ENCODE data around the gene DGKH. TPM values are rescaled to one million over a fixed set of nuclear protein-coding genes. Genes with fewer than 3 reads are reported as not detected.
"Not testable (repeated sequence)": the region's sequence is repeated elsewhere in the genome, so short reads cannot be mapped to it uniquely, and the experiment has no call there.

DGKH gene
- total and polyA plus RNA-seq, 8 donors = 9.8 to 17.1 (median 12.0) TPM

DNA sequence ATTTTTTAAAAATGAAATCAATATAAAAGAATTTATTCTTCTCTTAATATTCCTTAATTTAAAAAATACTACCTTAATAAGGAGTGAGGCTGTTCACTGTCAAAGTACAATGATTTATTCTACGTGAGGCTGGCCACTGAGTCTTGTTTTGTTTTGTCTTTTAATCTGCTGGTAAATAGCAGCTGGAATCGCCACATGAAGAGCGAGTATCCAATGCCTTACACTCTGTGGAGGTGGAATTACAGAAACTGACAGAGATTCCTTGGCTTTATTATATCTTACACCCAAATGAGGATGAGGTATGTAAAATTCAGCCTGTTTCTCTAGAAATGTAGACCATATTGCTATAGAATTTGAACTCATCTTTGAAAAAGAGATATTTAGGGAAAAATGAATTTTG lies 170.6 kb downstream of the DGKH start:
- DNase-seq = no peak
- no peaks in the 10 kb centered on the region for H3K27me3 ChIP-seq

DNA sequence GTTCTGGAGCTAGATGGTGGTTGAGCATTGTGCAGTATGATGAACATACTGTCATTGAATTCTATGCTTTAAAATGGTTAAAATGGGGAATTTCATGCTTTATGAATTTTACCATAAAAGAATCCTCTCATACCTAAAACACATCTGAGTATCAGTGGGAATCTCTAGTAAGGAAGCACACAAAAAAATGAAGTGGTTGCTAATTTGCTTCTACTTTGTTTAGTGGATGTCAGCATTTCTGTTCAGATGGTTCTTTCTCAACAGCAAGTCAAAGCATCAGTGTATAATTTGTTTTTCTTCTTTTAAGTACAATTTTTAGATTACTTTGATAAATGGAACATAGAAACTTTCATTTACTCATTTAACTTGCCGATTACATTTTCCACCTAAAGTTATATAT lies 171.4 kb downstream of the DGKH start:
- intact Hi-C loops (cut with DNase I) = no loop called here
- H3K27ac ChIP-seq = no peak overlapping the region
- no peaks in the 10 kb centered on the region for H3K4me1 ChIP-seq
- H3K27me3 ChIP-seq = no peaks in the 10 kb centered on the region
- ATAC-seq = no peak
- H3K36me3 ChIP-seq = peaks cover 0 to 55% of the 10 kb centered on the region in 2 donors
- TF ChIP-seq CTCF (IDR thresholded peaks at IDR 0.05) = no peak
- DNase-seq = no peak
- H3K9me3 ChIP-seq = no peaks in the 10 kb centered on the region
- H3K4me3 ChIP-seq = no peak overlapping the region

More for the DNA sequence above, 170.6 kb downstream of the DGKH start:
- peaks cover 0 to 53% of the 10 kb centered on the region in 2 donors for H3K36me3 ChIP-seq
- H3K4me3 ChIP-seq = no peak overlapping the region
- TF ChIP-seq CTCF (IDR thresholded peaks at IDR 0.05) = no peak
- H3K27ac ChIP-seq = no peak overlapping the region
- intact Hi-C loops (cut with DNase I) = no loop called here
- no peak for ATAC-seq
- no peaks in the 10 kb centered on the region for H3K4me1 ChIP-seq
- no peaks in the 10 kb centered on the region for H3K9me3 ChIP-seq

DNA sequence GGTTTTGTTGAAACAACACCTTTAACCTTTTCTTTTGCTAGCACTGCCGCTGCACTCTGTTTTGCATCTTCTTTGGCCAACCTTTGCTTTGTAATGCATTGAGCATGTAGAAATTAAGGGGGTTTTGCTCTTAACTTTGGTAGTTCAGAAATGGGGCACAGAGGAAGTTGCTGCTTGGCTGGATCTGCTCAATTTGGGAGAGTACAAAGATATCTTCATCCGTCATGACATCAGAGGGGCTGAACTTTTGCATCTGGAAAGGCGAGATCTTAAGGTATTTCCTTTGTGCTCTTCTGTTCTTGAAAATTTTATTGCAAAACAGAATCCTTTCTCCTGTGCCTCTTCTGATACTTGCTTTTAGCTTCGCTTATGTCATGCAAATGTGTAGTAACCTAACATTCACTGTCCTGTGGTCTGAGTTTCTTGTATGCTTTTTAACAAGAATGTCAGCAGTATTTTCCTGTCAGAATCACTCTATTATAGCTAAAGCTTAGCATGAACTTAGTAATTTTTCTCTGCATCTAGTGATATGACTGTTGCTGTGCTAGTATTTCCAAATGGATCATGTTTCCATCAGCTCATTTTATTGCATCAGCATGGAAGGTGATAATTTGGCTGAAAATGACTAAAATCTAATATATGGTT lies 172.8 kb downstream of the DGKH start:
- ATAC-seq = no peak
- TF ChIP-seq CTCF (IDR thresholded peaks at IDR 0.05) = no peak
- no peak overlapping the region for H3K27ac ChIP-seq
- intact Hi-C loops (cut with DNase I) = no loop called here
- H3K9me3 ChIP-seq = no peaks in the 10 kb centered on the region
- DNase-seq = peak in 2 of 4 donors; percentile 89 to 91
- peaks cover 0 to 57% of the 10 kb centered on the region in 2 donors for H3K36me3 ChIP-seq
- no peak overlapping the region for H3K4me3 ChIP-seq
- no peaks in the 10 kb centered on the region for H3K4me1 ChIP-seq
- no peaks in the 10 kb centered on the region for H3K27me3 ChIP-seq

GRCh38 chr13:42223681-42224080 lies 175.2 kb downstream of the DGKH start:
- ATAC-seq (no peak), DNase-seq (no peak)
- no peak for TF ChIP-seq CTCF (IDR thresholded peaks at IDR 0.05)
- H3K27ac ChIP-seq = no peak overlapping the region
- H3K27me3 ChIP-seq = no peaks in the 10 kb centered on the region
- H3K4me1 ChIP-seq = peaks cover 0 to 2% of the 10 kb centered on the region in 2 donors
- H3K4me3 ChIP-seq = no peak overlapping the region
- intact Hi-C loops (cut with DNase I) = no loop called here
- H3K36me3 ChIP-seq = peaks cover 0 to 55% of the 10 kb centered on the region in 2 donors
- H3K9me3 ChIP-seq = peaks cover 0 to 3% of the 10 kb centered on the region in 2 donors

DNA sequence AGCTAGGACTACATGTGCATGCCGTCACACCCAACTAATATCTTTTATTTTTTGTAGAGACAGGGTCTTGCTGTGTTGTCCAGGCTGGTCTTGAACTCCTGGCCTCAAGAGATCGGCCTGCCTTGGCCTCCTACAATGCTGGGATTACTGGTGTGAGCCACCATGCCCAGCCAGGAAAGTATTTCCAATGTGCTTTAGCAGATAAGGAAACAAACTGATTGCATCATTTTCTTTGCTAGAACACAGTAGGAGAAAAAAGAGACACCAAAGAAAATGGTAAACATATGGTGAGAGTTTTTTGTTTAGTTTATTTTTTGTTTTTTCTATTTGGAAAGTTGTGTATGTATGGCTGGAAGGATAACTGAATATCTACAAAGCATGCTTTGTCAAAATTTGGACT lies 176.6 kb downstream of the DGKH start:
- ATAC-seq = no peak
- intact Hi-C loops (cut with DNase I) = no loop called here

DNA sequence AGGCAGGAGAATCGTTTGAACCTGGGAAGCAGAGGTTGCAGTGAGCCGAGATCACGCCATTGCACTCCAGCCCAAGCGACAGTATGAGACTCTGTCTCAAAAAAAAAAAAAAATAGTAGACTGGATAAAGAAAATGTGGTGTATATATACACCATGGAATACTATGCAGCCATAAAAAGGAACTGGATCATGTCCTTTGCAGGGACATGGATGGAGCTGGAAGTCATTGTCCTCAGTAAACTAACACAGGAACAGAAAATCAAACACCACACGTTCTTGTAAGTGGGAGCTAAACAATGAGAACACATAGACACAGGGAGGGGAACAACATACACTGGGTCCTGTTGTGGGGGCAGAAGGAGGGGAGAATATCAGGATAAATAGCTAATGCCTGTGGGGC lies 178.3 kb downstream of the DGKH start:
- intact Hi-C loops (cut with DNase I) = not testable (repeated sequence)

More for the DNA sequence above, 176.6 kb downstream of the DGKH start:
- Histone ChIP-seq H3K36me3 (peaks cover 0 to 47% of the 10 kb centered on the region in 2 donors), H3K4me1 (peaks cover 0 to 2% of the 10 kb centered on the region in 2 donors), H3K27ac (no peak overlapping the region), H3K27me3 (no peaks in the 10 kb centered on the region), H3K9me3 (peaks cover 0 to 3% of the 10 kb centered on the region in 2 donors), H3K4me3 (no peak overlapping the region)
- TF ChIP-seq CTCF (IDR thresholded peaks at IDR 0.05) = no peak
- DNase-seq = no peak

More for the DNA sequence above, 178.3 kb downstream of the DGKH start:
- H3K9me3 ChIP-seq, DNase-seq, H3K4me1 ChIP-seq, H3K27me3 ChIP-seq, ATAC-seq, H3K27ac ChIP-seq, H3K4me3 ChIP-seq: not testable (repeated sequence)
- peaks cover 0 to 36% of the 10 kb centered on the region in 2 donors for H3K36me3 ChIP-seq

Measured in left lung (tissue), 10 donors.